ENCODE measurements around the gene CMSS1.

The CMSS1 gene

DNA sequence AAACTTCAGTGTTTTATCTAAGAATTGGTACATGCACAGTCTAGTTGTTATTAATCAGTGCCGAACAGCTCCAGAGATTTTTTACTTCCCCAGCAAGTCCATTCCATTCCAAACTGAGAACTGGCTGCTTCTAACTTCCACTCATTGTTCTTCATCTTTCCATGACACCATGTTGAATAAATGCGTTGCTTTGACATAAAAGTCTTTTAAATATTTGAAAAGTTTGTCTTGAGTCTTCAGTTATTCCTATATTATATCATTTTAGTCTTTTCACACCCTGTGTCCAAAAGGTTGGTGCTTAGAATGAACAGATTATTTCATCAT is 65.4 kb downstream of the CMSS1 start:
- H3K4me3 ChIP-seq (ENCODE audit: low read depth, low read length): no peak overlapping the region
- TF ChIP-seq, protein P1, sequence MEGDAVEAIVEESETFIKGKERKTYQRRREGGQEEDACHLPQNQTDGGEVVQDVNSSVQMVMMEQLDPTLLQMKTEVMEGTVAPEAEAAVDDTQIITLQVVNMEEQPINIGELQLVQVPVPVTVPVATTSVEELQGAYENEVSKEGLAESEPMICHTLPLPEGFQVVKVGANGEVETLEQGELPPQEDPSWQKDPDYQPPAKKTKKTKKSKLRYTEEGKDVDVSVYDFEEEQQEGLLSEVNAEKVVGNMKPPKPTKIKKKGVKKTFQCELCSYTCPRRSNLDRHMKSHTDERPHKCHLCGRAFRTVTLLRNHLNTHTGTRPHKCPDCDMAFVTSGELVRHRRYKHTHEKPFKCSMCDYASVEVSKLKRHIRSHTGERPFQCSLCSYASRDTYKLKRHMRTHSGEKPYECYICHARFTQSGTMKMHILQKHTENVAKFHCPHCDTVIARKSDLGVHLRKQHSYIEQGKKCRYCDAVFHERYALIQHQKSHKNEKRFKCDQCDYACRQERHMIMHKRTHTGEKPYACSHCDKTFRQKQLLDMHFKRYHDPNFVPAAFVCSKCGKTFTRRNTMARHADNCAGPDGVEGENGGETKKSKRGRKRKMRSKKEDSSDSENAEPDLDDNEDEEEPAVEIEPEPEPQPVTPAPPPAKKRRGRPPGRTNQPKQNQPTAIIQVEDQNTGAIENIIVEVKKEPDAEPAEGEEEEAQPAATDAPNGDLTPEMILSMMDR (IDR thresholded peaks at IDR 0.05; ENCODE audit: insufficient read depth, low read depth, low read length, missing control alignments): no peak
- no peak for DNase-seq (ENCODE audit: low read depth)

DNA sequence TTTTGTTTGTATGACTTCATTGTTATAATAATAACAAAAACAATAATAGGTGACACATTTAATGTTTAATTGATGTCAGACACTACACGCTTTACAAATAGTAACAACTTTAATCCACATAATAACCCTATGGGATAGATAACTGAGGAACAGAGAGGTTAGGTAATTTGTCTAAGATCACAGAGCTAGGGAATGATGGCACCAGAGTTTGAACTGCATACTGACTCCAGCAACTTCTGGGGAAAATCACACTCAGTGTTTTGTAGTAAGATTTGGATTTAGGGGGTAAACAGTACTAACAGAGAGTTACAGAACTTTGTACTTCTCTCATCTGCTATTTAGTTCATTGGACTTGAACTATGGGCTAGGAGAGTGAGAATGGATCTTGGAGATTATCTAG is 66.0 kb downstream of the CMSS1 start:
- H3K4me3 ChIP-seq (ENCODE audit: low read depth, low read length): no peak overlapping the region
- DNase-seq (ENCODE audit: low read depth): no peak
- TF ChIP-seq, protein P1 (IDR thresholded peaks at IDR 0.05; ENCODE audit: insufficient read depth, low read depth, low read length, missing control alignments): no peak

DNA sequence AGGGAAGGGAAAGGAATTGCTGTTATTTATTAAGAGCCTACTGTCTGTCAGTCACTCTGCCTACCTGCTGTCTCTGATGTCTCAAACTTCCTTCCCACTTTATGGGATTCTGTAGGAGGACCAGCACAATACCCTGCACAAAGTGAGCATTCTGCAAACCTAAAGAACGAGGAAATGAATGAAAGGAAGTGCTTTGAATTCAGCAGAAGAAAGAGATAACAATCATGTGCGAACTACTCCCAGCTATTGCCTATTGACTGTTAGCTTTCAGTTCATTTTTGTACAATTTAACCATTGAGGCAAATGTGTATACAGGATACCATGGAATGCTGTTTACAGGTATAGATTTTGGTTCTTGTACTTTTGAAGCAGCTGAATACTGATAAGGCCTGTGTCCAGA is 66.8 kb downstream of the CMSS1 start:
- no peak for DNase-seq (ENCODE audit: low read depth)
- TF ChIP-seq, protein P1 (IDR thresholded peaks at IDR 0.05; ENCODE audit: insufficient read depth, low read depth, low read length, missing control alignments): no peak

DNA sequence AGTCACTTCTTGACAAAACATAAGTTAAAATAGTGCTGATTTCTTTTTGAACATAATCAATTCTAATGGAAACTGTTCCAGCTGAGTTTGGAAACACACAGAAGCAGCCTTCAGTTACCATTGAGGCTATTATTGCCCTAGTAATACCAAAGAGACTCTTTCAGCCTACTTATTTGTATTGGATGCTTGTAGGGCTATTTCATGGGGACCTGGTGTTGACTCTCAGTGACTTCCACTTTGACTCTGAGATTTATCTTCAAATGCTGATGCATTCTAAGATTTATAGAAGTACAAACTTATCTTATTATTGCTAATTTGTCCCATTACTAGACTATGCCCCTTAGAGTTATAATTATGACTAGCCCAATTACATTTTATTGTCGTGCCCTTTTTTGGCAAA is 67.4 kb downstream of the CMSS1 start:
- H3K4me3 ChIP-seq (ENCODE audit: low read depth, low read length): no peak overlapping the region
- DNase-seq (ENCODE audit: low read depth): no peak
- TF ChIP-seq, protein P1 (IDR thresholded peaks at IDR 0.05; ENCODE audit: insufficient read depth, low read depth, low read length, missing control alignments): no peak

More for the DNA sequence above, 66.8 kb downstream of the CMSS1 start:
- no peak overlapping the region for H3K4me3 ChIP-seq (ENCODE audit: low read depth, low read length)

DNA sequence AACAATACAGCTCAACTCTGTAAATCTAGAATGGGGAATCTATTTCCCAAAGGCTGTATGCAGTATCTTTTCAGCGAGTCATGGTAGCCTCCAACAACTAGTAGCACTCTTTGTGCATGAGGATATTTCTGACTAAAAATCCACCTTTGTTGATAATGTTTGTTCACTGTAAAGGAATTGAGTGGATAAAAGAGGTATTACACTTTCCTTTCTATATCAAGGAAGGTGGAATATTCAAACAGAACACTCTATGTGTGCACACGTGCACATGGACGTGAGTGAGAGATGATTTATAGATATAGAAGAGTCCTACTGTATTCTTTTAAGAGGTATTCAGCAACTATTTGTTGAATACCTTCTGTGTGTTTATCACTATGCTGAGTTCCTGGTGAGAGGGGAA is 68.2 kb downstream of the CMSS1 start:
- no peak for DNase-seq (ENCODE audit: low read depth)
- TF ChIP-seq, protein P1 (IDR thresholded peaks at IDR 0.05; ENCODE audit: insufficient read depth, low read depth, low read length, missing control alignments): no peak

DNA sequence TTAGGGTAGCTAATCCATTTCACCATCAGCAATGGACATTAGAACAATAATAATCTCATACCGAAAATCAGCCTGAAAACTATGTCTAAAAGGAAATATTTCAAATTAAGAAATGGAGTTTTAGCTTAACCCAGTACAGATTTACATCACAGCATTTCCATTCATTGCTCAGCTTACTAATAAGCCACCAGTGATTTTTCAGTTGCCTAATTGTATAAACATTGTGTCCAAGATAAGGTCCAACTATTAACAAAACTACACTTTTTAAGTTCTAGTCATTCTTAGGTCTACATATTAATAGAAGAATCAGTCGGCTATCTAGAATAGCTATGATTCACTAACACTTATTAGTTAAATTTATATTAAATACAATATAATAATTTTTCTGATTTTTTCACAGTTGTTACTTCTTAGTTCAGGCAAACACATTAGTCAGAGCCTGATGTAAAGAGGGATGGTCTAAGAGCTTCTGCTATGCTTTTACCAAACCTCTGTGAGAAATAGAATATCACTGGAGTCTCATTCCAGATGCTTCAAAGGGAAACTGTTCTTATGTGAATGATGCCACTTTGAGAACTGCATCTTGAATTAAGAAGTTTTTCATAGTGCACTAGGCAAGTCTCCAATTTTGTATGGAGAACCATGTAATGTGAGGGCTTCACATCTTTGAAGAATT is 74.1 kb downstream of the CMSS1 start:
- TF ChIP-seq, protein P1 (IDR thresholded peaks at IDR 0.05; ENCODE audit: insufficient read depth, low read depth, low read length, missing control alignments): no peak
- DNase-seq (ENCODE audit: low read depth): no peak

More for the DNA sequence above, 68.2 kb downstream of the CMSS1 start:
- no peak overlapping the region for H3K4me3 ChIP-seq (ENCODE audit: low read depth, low read length)

DNA sequence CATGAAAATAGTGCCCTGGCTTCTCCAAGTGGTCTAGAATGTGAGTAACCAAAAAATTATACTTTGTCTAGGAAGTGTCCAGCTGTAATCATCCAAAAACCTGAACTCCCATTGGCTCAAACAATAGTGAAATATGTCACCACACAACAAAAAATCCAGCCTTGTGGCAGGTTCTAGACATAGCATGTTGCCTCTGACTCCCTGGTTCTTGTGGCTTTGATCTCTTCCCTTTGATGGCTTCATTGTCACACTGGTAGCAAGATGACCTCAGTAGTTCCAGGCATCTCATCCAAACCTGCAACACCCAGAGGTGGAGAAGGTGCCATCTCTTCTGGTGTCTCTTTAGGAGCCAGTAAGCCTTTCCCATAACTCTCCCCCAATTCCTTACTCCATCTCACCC is 74.7 kb downstream of the CMSS1 start:
- TF ChIP-seq, protein P1 (IDR thresholded peaks at IDR 0.05; ENCODE audit: insufficient read depth, low read depth, low read length, missing control alignments): no peak
- no peak for DNase-seq (ENCODE audit: low read depth)
- H3K4me3 ChIP-seq (ENCODE audit: low read depth, low read length): no peak overlapping the region

More for the DNA sequence above, 74.1 kb downstream of the CMSS1 start:
- no peak overlapping the region for H3K4me3 ChIP-seq (ENCODE audit: low read depth, low read length)

All from GM12865 (cell line).